NCI-H2227 treated with DMSO at 0.1 percent for 48 hours (cell line): ENCODE measurements around the gene ZNF423.

Experiments used
- DNase-seq: peaks from one replicate; lab custom pipeline; 2025; lab: John Stamatoyannopoulos, UW

ZNF423 gene

GRCh38 chr16:49600536-49600935 is 255.4 kb downstream of the ZNF423 start:
- no peak for DNase-seq

- DNase-seq: no peak
Observed at GRCh38 chr16:49599704-49600103, 256.2 kb downstream of the ZNF423 start.

- DNase-seq: no peak
Observed at GRCh38 chr16:49599281-49599680, 256.6 kb downstream of the ZNF423 start.

GRCh38 chr16:49598383-49599170 is 257.3 kb downstream of the ZNF423 start:
- DNase-seq: no peak

GRCh38 chr16:49597796-49598195 is 258.1 kb downstream of the ZNF423 start:
- no peak for DNase-seq

GRCh38 chr16:49596648-49597291 is 259.1 kb downstream of the ZNF423 start:
- peak; percentile 23 for DNase-seq

GRCh38 chr16:49596068-49596467 is 259.8 kb downstream of the ZNF423 start:
- DNase-seq: peak; percentile 49

- no peak for DNase-seq
Observed at GRCh38 chr16:49594685-49595498, 261.0 kb downstream of the ZNF423 start.

- DNase-seq: no peak
Observed at GRCh38 chr16:49594153-49594552, 261.8 kb downstream of the ZNF423 start.

GRCh38 chr16:49593424-49594040 is 262.4 kb downstream of the ZNF423 start:
- no peak for DNase-seq

GRCh38 chr16:49592546-49593423 is 263.1 kb downstream of the ZNF423 start:
- peak; percentile 33 for DNase-seq

- no peak for DNase-seq
Observed at GRCh38 chr16:49590166-49590871, 265.6 kb downstream of the ZNF423 start.

GRCh38 chr16:49589544-49590031 is 266.3 kb downstream of the ZNF423 start:
- no peak for DNase-seq

GRCh38 chr16:49588729-49589384 is 267.1 kb downstream of the ZNF423 start:
- no peak for DNase-seq

- DNase-seq: no peak
Observed at GRCh38 chr16:49588026-49588425, 267.9 kb downstream of the ZNF423 start.

GRCh38 chr16:49587511-49587910 is 268.4 kb downstream of the ZNF423 start:
- no peak for DNase-seq

GRCh38 chr16:49586466-49587450 is 269.2 kb downstream of the ZNF423 start:
- DNase-seq: no peak

GRCh38 chr16:49585143-49585832 is 270.6 kb downstream of the ZNF423 start:
- DNase-seq: no peak
